ENCODE data around the gene PIGS.
"Not testable (repeated sequence)": the region's sequence is repeated elsewhere in the genome, so short reads cannot be mapped to it uniquely, and the experiment has no call there.

Gene PIGS

GRCh38 chr17:28571361-28572122, at the start of gene PIGS:
Gene PIGS, minus strand, starts transcription at chr17:28571524. Its CDS starts 28 bp downstream, at chr17:28571496.
- DNase-seq (ENCODE audit: low spot score), result peak; percentile 91

- DNase-seq (ENCODE audit: low spot score), result no peak
Observed at GRCh38 chr17:28620010-28620409, 48.7 kb upstream of the PIGS start.

- no peak for DNase-seq (ENCODE audit: low spot score)
Observed at GRCh38 chr17:28618464-28618863, 47.1 kb upstream of the PIGS start.

GRCh38 chr17:28616281-28616680, 45.0 kb upstream of the PIGS start:
- no peak for DNase-seq (ENCODE audit: low spot score)

DNA sequence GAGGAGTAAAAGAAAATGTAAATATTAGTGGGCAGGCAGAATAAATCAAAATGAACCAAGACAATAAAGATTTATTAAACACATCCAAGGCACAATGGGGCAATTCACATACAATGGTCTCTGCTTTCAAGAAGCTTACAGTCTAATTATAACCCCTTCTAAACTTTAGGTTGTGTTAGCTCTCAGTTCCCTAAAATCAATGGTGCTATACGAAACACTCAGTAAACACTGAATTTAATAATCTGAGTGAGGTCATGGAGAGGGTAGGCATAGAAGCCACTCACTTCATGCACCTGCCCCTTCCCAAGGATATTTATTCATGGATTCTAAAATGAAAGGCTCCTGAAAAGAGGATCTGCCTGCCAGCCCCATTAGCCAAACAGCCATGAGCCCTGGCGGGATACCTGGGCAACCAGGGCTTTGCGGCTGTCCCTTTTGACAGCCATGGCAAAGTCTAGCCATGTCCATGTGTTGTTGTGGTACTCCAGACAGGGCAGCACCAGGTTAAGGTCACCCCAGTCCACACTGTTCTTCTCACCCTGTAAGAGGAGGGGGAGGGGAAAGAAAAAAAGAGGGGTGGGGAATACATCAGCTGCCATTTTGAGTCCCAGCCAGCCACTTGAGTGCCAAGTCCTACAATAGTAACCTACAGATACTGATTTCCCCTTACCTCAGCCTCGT, 44.1 kb upstream of the PIGS start:
- DNase-seq (ENCODE audit: low spot score), result no peak

- no peak for DNase-seq (ENCODE audit: low spot score)
Observed at GRCh38 chr17:28613931-28614381, 42.6 kb upstream of the PIGS start, which contains the start of gene RSKR. Gene RSKR, minus strand, starts transcription at chr17:28614185. Its CDS starts 24 bp downstream, at chr17:28614161.

GRCh38 chr17:28612936-28613872, 41.9 kb upstream of the PIGS start:
- DNase-seq (ENCODE audit: low spot score), result peak; percentile 58

DNA sequence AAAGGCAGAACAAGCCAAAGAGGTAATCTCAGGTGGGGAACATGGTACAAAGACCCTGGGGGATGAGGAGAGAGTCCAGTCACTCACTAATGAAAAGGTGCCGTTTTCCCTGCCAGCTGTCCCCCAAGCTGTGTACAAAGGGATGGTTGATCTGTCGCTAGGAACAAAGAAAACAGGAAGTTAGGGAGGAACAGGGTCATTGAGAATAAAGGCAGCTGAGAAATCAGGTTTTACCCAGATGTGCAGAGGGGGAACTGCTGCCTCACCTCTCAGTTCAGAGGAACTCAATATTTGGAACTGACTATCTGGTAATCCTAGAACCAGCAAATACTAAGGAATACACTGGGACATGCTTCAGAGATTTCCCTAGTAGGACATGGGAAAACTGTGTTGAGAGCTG, 41.2 kb upstream of the PIGS start:
- DNase-seq (ENCODE audit: low spot score), result no peak

- no peak for DNase-seq (ENCODE audit: low spot score)
Observed at GRCh38 chr17:28610376-28610775, 39.1 kb upstream of the PIGS start.

GRCh38 chr17:28604031-28604430, 32.7 kb upstream of the PIGS start:
- DNase-seq (ENCODE audit: low spot score), result not testable (repeated sequence)

DNA sequence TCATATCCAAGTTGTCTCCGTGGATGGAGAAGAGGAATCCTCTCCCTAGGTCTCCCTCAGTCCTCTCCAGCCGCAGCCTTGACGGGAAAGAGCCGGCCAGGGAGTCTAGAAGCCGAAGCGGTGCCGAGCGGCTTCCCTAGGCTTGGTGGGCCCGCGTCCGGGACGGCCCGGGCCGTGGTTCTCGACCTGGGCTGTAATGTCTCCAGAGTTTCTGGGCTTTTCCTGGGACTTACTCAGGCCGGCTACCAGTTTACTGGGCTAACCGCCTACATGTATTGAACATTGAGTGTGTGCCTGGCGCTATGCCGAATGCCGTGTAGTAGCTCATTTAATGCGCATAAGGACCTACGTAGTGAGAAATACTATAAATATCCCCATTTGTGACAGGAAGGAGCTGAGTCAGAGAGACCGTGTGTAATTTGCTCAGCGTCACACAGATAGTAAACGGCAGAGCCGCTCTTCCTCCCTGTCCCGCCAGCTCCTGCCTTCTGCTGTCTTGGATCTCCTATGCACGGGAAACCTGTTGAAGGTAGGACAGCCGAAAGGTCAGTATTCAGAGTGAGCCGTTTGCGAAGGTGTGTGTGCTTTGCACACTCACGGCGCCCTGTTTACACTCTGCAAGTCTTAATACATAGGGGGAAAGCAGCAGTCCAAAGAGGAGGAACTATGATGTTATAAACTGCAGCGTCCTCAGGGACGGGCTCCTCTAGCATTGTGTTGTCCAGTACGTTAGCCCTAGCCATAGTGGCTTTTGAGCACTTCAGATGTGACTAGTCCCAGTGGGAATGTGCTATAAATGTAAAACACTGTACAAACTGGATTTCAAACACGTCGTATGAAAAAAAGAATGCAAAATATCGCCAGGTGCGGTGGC, 28.2 kb upstream of the PIGS start:
- DNase-seq (ENCODE audit: low spot score), result peak; percentile 49

DNA sequence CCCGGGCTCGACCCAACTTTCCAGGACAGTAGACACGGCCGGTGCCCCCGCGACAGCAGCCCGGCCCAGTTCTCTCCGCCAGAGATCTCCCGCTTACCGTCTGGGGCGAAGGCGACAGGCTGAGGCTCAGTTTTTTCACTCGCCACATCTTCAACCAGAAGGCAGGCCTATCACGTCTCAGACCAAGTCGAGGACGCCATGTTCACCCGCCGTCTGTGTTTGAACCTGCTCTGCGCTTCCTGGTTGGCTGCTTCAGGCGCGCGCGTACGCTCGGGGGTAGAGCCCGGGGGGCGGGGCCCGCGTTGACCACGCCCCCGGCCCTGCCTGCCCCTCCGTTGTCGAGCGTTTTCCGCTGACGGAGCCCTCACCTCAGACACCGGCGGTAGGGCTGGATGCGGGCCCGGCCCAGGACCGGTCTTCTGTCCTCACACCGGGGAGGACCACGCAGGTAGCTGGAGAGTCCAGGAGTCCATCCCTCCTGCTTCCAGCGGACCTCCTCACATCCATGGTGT, 27.5 kb upstream of the PIGS start, which contains the start of gene SPAG5:
TSS of gene SPAG5 (minus strand) at position 227 of the 512 bp plus-strand sequence. CDS start at position 148, 79 bp downstream.
- peak; percentile 88 for DNase-seq (ENCODE audit: low spot score)

- no peak for DNase-seq (ENCODE audit: low spot score)
Observed at GRCh38 chr17:28598389-28598788, 27.1 kb upstream of the PIGS start.

DNA sequence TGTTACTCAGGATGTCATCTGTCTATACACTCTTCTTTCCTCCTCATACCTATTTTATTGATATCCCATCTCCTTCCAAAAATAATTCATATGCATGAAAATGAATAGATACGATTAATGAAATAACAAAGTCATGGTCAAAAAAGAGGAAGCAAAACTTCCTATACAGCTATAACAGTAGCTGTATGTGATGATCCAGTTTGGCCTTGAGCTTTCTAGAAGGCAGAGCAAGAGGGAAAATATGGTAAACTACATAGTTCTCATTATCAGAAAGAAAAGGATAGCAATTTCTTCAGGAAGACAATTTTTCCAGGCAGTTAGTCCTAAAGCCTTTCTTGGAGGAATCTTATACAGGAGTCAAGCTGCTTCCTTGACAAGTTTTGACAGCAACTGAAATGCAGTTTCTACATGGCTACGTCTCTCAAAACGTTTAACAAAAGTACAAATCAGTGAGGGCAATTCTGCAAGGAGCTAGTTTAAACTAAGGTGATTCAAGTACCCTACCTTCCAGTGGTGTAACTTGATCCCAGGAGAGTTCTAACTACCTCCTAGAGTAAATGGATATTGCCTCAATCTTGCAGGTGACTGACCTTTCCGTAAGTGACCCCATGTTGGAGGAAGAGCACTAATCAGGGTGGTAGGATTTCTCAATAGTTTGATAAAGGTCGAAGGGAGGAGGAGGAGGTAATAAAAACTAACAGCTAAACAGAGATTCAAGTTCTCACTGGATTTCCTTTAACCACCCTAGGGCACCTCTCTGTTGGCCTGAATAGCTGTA, 26.5 kb upstream of the PIGS start:
- no peak for DNase-seq (ENCODE audit: low spot score)

DNA sequence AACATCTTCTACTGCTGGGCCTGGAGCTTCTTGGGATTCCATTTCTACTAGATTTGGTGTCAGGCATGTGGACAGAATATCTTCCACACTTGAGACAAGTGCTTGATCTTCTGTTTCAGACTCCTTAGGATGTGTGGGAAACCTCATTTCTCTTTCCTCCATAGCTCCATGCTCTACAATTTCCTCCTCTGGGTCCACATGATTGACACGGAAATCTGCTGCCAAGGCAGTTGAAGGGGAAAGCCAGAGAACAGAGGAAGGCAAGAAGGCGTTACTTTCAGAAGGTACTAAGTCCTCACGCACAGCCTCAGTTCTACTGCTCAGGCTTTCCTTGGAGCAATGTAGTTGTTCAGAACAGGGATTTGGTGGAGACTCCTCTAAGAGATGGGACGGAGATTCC, 20.9 kb upstream of the PIGS start:
- no peak for DNase-seq (ENCODE audit: low spot score)

DNA sequence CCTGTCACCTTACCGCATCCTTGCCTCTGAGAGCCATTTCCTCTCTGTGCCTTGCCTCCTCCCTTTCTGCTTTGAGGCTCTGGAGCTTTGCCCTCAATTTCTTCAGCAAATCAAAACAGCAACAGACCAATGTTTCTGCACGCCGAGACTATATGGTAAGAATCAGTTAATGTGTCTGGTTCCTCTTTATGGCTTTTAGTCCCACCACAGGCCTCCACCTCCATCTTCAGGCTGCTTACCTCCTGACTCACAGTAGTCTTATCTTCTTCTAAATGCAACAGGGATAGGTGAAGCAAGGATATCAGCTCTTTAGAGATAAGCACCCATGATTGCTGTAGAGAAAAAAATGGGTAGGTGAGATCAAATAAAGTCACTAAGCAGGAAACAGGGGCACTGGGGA, 14.5 kb upstream of the PIGS start:
- DNase-seq (ENCODE audit: low spot score), result no peak

DNA sequence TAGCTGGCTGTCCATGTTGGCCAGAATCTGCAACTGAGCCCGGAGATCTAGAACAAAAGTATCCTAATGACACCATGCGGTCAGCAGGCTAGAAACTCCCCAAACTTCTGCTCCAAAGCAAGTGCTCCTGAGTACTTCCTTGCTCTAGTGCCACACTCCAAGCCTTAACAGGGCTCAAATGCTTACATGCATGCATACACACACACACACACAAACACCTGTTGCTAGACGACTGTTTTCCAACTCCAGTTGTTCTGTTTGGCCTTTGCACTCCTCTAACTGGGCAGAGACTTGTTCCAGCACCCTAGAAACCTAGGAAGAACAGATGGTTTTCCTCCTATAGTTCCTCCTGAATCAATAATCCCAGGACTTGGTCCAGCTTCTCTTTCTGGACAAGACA, 13.1 kb upstream of the PIGS start:
- DNase-seq (ENCODE audit: low spot score), result no peak

- no peak for DNase-seq (ENCODE audit: low spot score)
Observed at GRCh38 chr17:28582513-28582912, 11.2 kb upstream of the PIGS start.

- no peak for DNase-seq (ENCODE audit: low spot score)
Observed at GRCh38 chr17:28580959-28581358, 9.6 kb upstream of the PIGS start.

GRCh38 chr17:28579526-28579925, 8.2 kb upstream of the PIGS start:
- DNase-seq (ENCODE audit: low spot score), result no peak

Data from pons (tissue), 1 donor.